Measurements from ENCODE around the gene S100A7A. TPM values are rescaled to one million over a fixed set of nuclear protein-coding genes. Genes with fewer than 3 reads are reported as not detected.

The S100A7A gene
- total RNA-seq, result not detected in 2 replicates

GRCh38 chr1:153415850-153416570, at the start of gene S100A7A:
S100A7A (plus strand) TSS chr1:153416520; CDS start chr1:153418083, 1,563 bp downstream.

GRCh38 chr1:153375511-153375910, 40.8 kb upstream of the S100A7A start, which contains the start of gene S100A12:
S100A12 (minus strand) TSS chr1:153375621; CDS start chr1:153374592, 1,029 bp downstream.

GRCh38 chr1:153390938-153391710, 25.2 kb upstream of the S100A7A start, which contains the start of gene S100A8:
S100A8 (minus strand) TSS chr1:153391073; CDS start chr1:153390535, 538 bp downstream.

GRCh38 chr1:153460551-153460950, 44.2 kb downstream of the S100A7A start, which contains the start of gene S100A7:
S100A7 (minus strand) TSS chr1:153460651; CDS start chr1:153459013, 1,638 bp downstream.

Other genes with a start within 250 kb of the S100A7A start
- not detected in 2 replicates for gene LELP1, start 213.1 kb upstream of the S100A7A start, total RNA-seq
- not detected in 2 replicates for gene PRR9, start 198.9 kb upstream of the S100A7A start, total RNA-seq
- not detected in 2 replicates for gene LORICRIN, start 156.8 kb upstream of the S100A7A start, total RNA-seq
- not detected in 2 replicates for gene PGLYRP3, start 103.6 kb upstream of the S100A7A start, total RNA-seq
- gene PGLYRP4, start 67.7 kb upstream of the S100A7A start, total RNA-seq, result not detected in 2 replicates
- 1.1 and 2.5 TPM in 2 replicates for gene S100A9, start 58.7 kb upstream of the S100A7A start, total RNA-seq
- gene S100A12, start 40.9 kb upstream of the S100A7A start, total RNA-seq, result not detected in 2 replicates
- gene S100A8, start 25.4 kb upstream of the S100A7A start, total RNA-seq, result 0.32 TPM in 1 of 2 replicates, not detected in the other
- not detected in 2 replicates for gene S100A7, start 44.1 kb downstream of the S100A7A start, total RNA-seq
- 4,155 and 5,808 TPM in 2 replicates for gene S100A6, start 119.5 kb downstream of the S100A7A start, total RNA-seq
- gene S100A5, start 124.4 kb downstream of the S100A7A start, total RNA-seq, result 0.77 TPM in 1 of 2 replicates, not detected in the other
- 471 and 540 TPM in 2 replicates for gene S100A4, start 129.3 kb downstream of the S100A7A start, total RNA-seq
- 4.3 and 9.6 TPM in 2 replicates for gene S100A3, start 132.7 kb downstream of the S100A7A start, total RNA-seq
- gene S100A2, start 149.3 kb downstream of the S100A7A start, total RNA-seq, result 3.6 and 3.8 TPM in 2 replicates
- gene S100A16, start 196.6 kb downstream of the S100A7A start, total RNA-seq, result 140 and 155 TPM in 2 replicates
- 0.47 and 2.1 TPM in 2 replicates for gene S100A14, start 199.8 kb downstream of the S100A7A start, total RNA-seq
- gene S100A13, start 211.0 kb downstream of the S100A7A start, total RNA-seq, result 275 and 496 TPM in 2 replicates
- 0.63 TPM in 1 of 2 replicates, not detected in the other for gene S100A1, start 211.9 kb downstream of the S100A7A start, total RNA-seq
- gene CHTOP, start 217.5 kb downstream of the S100A7A start, total RNA-seq, result 20.6 and 25.7 TPM in 2 replicates
- 42.7 and 50.9 TPM in 2 replicates for gene SNAPIN, start 242.2 kb downstream of the S100A7A start, total RNA-seq